Testis (tissue), 2 donors: Measurements from ENCODE around the gene FSTL4.

Source experiments
- CTCF ChIP-seq, 3 experiments: fragments of 450-650 bp in 2 of 3; fragments of 200-600 bp in 1 of 3; sonication (generic) in 1 of 3; IDR thresholded peaks; one replicate each; pipeline ENCODE4 v1.5.1; 2016 to 2019; ENCODE audit warnings: antibody characterized with exemption in 3 of 3, mild to moderate bottlenecking in 2 of 3, moderate library complexity in 1 of 3
- POLR2A ChIP-seq: fragments of 450-650 bp; IDR thresholded peaks from one replicate; pipeline ENCODE4 v1.6.1; 2017; ENCODE audit warnings: antibody characterized with exemption, mild to moderate bottlenecking, moderate library complexity

- no peak for TF ChIP-seq POLR2A
- TF ChIP-seq CTCF (IDR thresholded peaks at IDR 0.05), result no peak
Observed at GRCh38 chr5:133643365-133643764, 31.0 kb upstream of the FSTL4 start.
